ENCODE measurements around the gene OTX1. TPM values are rescaled to one million over a fixed set of nuclear protein-coding genes. Genes with fewer than 3 reads are reported as not detected.
"Not testable (repeated sequence)": the region's sequence is repeated elsewhere in the genome, so short reads cannot be mapped to it uniquely, and the experiment has no call there.

Gene OTX1
- total RNA-seq, 3 donors from 2014 or later = not detected

GRCh38 chr2:63059793-63060471 lies 9.3 kb downstream of the OTX1 start:
- H3K4me1 Mint-ChIP-seq (ENCODE audit: low read depth) = peaks cover 37% of the 10 kb centered on the region
- DNase-seq (no peak), ATAC-seq (no peak)
- peaks cover 5% of the 10 kb centered on the region for H3K9me3 Mint-ChIP-seq
- peaks cover 67% of the 10 kb centered on the region for H3K27me3 Mint-ChIP-seq (ENCODE audit: low read depth)
- no peaks in the 10 kb centered on the region for H3K36me3 Mint-ChIP-seq (ENCODE audit: insufficient read depth)
- H3K4me3 Mint-ChIP-seq = no peak overlapping the region

- Mint-ChIP-seq H3K9me3 (peaks cover 5% of the 10 kb centered on the region), H3K4me1 (ENCODE audit: low read depth) (peaks cover 32% of the 10 kb centered on the region), H3K27me3 (ENCODE audit: low read depth) (peaks cover 63% of the 10 kb centered on the region), H3K36me3 (ENCODE audit: insufficient read depth) (no peaks in the 10 kb centered on the region), H3K4me3 (no peak overlapping the region)
- ATAC-seq (no peak), DNase-seq (no peak)
Measured at GRCh38 chr2:63060472-63060991, 9.9 kb downstream of the OTX1 start.

- ATAC-seq (no peak), DNase-seq (no peak)
- H3K9me3 Mint-ChIP-seq = peaks cover 5% of the 10 kb centered on the region
- no peak overlapping the region for H3K4me3 Mint-ChIP-seq
- H3K27me3 Mint-ChIP-seq (ENCODE audit: low read depth) = peaks cover 48% of the 10 kb centered on the region
- peaks cover 3% of the 10 kb centered on the region for H3K4me1 Mint-ChIP-seq (ENCODE audit: low read depth)
- H3K36me3 Mint-ChIP-seq (ENCODE audit: insufficient read depth) = no peaks in the 10 kb centered on the region
Measured at GRCh38 chr2:63064197-63064596, 13.6 kb downstream of the OTX1 start.

GRCh38 chr2:63064661-63065060 lies 14.0 kb downstream of the OTX1 start:
- peaks cover 46% of the 10 kb centered on the region for H3K27me3 Mint-ChIP-seq (ENCODE audit: low read depth)

GRCh38 chr2:63066265-63066664 lies 15.6 kb downstream of the OTX1 start:
- Mint-ChIP-seq H3K9me3 (no peaks in the 10 kb centered on the region), H3K36me3 (ENCODE audit: insufficient read depth) (no peaks in the 10 kb centered on the region), H3K4me1 (ENCODE audit: low read depth) (no peaks in the 10 kb centered on the region), H3K4me3 (no peak overlapping the region), H3K27me3 (ENCODE audit: low read depth) (peaks cover 37% of the 10 kb centered on the region)
- DNase-seq (no peak), ATAC-seq (no peak)

More at GRCh38 chr2:63064661-63065060, 14.0 kb downstream of the OTX1 start:
- no peak for DNase-seq
- Mint-ChIP-seq H3K36me3 (ENCODE audit: insufficient read depth) (no peaks in the 10 kb centered on the region), H3K4me1 (ENCODE audit: low read depth) (peaks cover 3% of the 10 kb centered on the region), H3K9me3 (peaks cover 5% of the 10 kb centered on the region), H3K4me3 (no peak overlapping the region)
- ATAC-seq = no peak

- ATAC-seq = no peak
- Mint-ChIP-seq H3K36me3 (ENCODE audit: insufficient read depth) (no peaks in the 10 kb centered on the region), H3K9me3 (no peaks in the 10 kb centered on the region), H3K4me1 (ENCODE audit: low read depth) (no peaks in the 10 kb centered on the region), H3K27me3 (ENCODE audit: low read depth) (peaks cover 34% of the 10 kb centered on the region), H3K4me3 (no peak overlapping the region)
- no peak for DNase-seq
Measured at GRCh38 chr2:63066838-63067237, 16.2 kb downstream of the OTX1 start.

GRCh38 chr2:63071664-63072063 lies 21.0 kb downstream of the OTX1 start:
- DNase-seq (no peak), ATAC-seq (no peak)
- Mint-ChIP-seq H3K9me3 (no peaks in the 10 kb centered on the region), H3K36me3 (ENCODE audit: insufficient read depth) (no peaks in the 10 kb centered on the region), H3K27me3 (ENCODE audit: low read depth) (peaks cover 8% of the 10 kb centered on the region), H3K4me1 (ENCODE audit: low read depth) (no peaks in the 10 kb centered on the region), H3K4me3 (no peak overlapping the region)

- Mint-ChIP-seq H3K36me3 (ENCODE audit: insufficient read depth) (no peaks in the 10 kb centered on the region), H3K9me3 (no peaks in the 10 kb centered on the region), H3K27me3 (ENCODE audit: low read depth) (peaks cover 10% of the 10 kb centered on the region), H3K4me3 (no peak overlapping the region), H3K4me1 (ENCODE audit: low read depth) (no peaks in the 10 kb centered on the region)
- ATAC-seq = no peak
- DNase-seq = no peak
Measured at GRCh38 chr2:63073994-63074393, 23.4 kb downstream of the OTX1 start.

- not testable (repeated sequence) for H3K4me3 Mint-ChIP-seq; H3K9me3 Mint-ChIP-seq; DNase-seq; H3K4me1 Mint-ChIP-seq (ENCODE audit: low read depth); H3K36me3 Mint-ChIP-seq (ENCODE audit: insufficient read depth); ATAC-seq
- peaks cover 10% of the 10 kb centered on the region for H3K27me3 Mint-ChIP-seq (ENCODE audit: low read depth)
Measured at GRCh38 chr2:63074399-63074798, 23.8 kb downstream of the OTX1 start.

- H3K9me3 Mint-ChIP-seq = no peaks in the 10 kb centered on the region
Measured at GRCh38 chr2:63078852-63079606, 28.4 kb downstream of the OTX1 start.

GRCh38 chr2:63081404-63081803 lies 30.8 kb downstream of the OTX1 start:
- no peak overlapping the region for H3K4me3 Mint-ChIP-seq
- peaks cover 19% of the 10 kb centered on the region for H3K27me3 Mint-ChIP-seq (ENCODE audit: low read depth)
- no peak for DNase-seq
- no peaks in the 10 kb centered on the region for H3K4me1 Mint-ChIP-seq (ENCODE audit: low read depth)
- no peaks in the 10 kb centered on the region for H3K36me3 Mint-ChIP-seq (ENCODE audit: insufficient read depth)
- peaks cover 3% of the 10 kb centered on the region for H3K9me3 Mint-ChIP-seq
- ATAC-seq = no peak

More at GRCh38 chr2:63078852-63079606, 28.4 kb downstream of the OTX1 start:
- no peaks in the 10 kb centered on the region for H3K36me3 Mint-ChIP-seq (ENCODE audit: insufficient read depth)
- ATAC-seq (no peak), DNase-seq (no peak)
- peaks cover 16% of the 10 kb centered on the region for H3K27me3 Mint-ChIP-seq (ENCODE audit: low read depth)
- H3K4me3 Mint-ChIP-seq = no peak overlapping the region
- H3K4me1 Mint-ChIP-seq (ENCODE audit: low read depth) = no peaks in the 10 kb centered on the region

- Mint-ChIP-seq H3K9me3 (peaks cover 3% of the 10 kb centered on the region), H3K4me3 (no peak overlapping the region), H3K4me1 (ENCODE audit: low read depth) (no peaks in the 10 kb centered on the region), H3K27me3 (ENCODE audit: low read depth) (peaks cover 3% of the 10 kb centered on the region), H3K36me3 (ENCODE audit: insufficient read depth) (no peaks in the 10 kb centered on the region)
- ATAC-seq (no peak), DNase-seq (no peak)
Measured at GRCh38 chr2:63086687-63087086, 36.1 kb downstream of the OTX1 start.

- ATAC-seq = no peak
- Mint-ChIP-seq H3K27me3 (ENCODE audit: low read depth) (peaks cover 6% of the 10 kb centered on the region), H3K4me3 (no peak overlapping the region)
Measured at GRCh38 chr2:63092401-63092800, 41.8 kb downstream of the OTX1 start.

GRCh38 chr2:63092857-63093256 lies 42.2 kb downstream of the OTX1 start:
- ATAC-seq = no peak
- no peak overlapping the region for H3K4me3 Mint-ChIP-seq
- peaks cover 6% of the 10 kb centered on the region for H3K27me3 Mint-ChIP-seq (ENCODE audit: low read depth)
- H3K36me3 Mint-ChIP-seq (ENCODE audit: insufficient read depth) = no peaks in the 10 kb centered on the region
- no peaks in the 10 kb centered on the region for H3K4me1 Mint-ChIP-seq (ENCODE audit: low read depth)
- no peak for DNase-seq
- no peaks in the 10 kb centered on the region for H3K9me3 Mint-ChIP-seq

More at GRCh38 chr2:63092401-63092800, 41.8 kb downstream of the OTX1 start:
- Mint-ChIP-seq H3K4me1 (ENCODE audit: low read depth) (no peaks in the 10 kb centered on the region), H3K9me3 (no peaks in the 10 kb centered on the region), H3K36me3 (ENCODE audit: insufficient read depth) (no peaks in the 10 kb centered on the region)
- no peak for DNase-seq

GRCh38 chr2:63093502-63093901 lies 42.9 kb downstream of the OTX1 start:
- H3K4me1 Mint-ChIP-seq (ENCODE audit: low read depth) = no peaks in the 10 kb centered on the region
- H3K4me3 Mint-ChIP-seq = no peak overlapping the region
- no peaks in the 10 kb centered on the region for H3K36me3 Mint-ChIP-seq (ENCODE audit: insufficient read depth)
- no peak for ATAC-seq
- peaks cover 6% of the 10 kb centered on the region for H3K27me3 Mint-ChIP-seq (ENCODE audit: low read depth)
- no peaks in the 10 kb centered on the region for H3K9me3 Mint-ChIP-seq
- no peak for DNase-seq
